GM12892 (cell line): ENCODE results near the gene WHAMM. TPM values are rescaled to one million over a fixed set of nuclear protein-coding genes. Genes with fewer than 3 reads are reported as not detected.
"Not testable (repeated sequence)": the region's sequence is repeated elsewhere in the genome, so short reads cannot be mapped to it uniquely, and the experiment has no call there.

Experiments used
- DNase-seq: peaks from one replicate; pipeline ENCODE4 v3.0.0; 2011; ENCODE audit not compliant: insufficient read length
- FAIRE-seq: peaks from 2 replicates; lab custom pipeline; 2011; peaks lifted over from hg19 to GRCh38; lab: Jason Lieb, UNC
- POLR2A ChIP-seq: IDR thresholded peaks from 2 replicates; pipeline ENCODE4 v1.6.1; 2011; ENCODE audit warnings: low read depth, low read length, control low read depth
- POLR2AphosphoS5 ChIP-seq: IDR thresholded peaks from 2 replicates; pipeline ENCODE4 v1.6.1; 2011; ENCODE audit warnings: low read depth, low read length, control low read depth
- TAF1 ChIP-seq: IDR thresholded peaks from 2 replicates; pipeline ENCODE4 v1.6.1; 2011; ENCODE audit warnings: low read depth, mild to moderate bottlenecking, control low read depth, low read length, borderline replicate concordance
- polyA plus RNA-seq: library from polyadenylated mRNA; unstranded; fragments of >200 nt; gene quantifications from one replicate; pipeline ENCODE4 v1.2.1, GENCODE V29; 2012; ENCODE audit warnings: missing spikeins, inconsistent platforms; ENCODE audit not compliant: missing spikeins

Gene WHAMM
- polyA plus RNA-seq: 3.9 TPM

GRCh38 chr15:82809308-82810060 lies at the start of gene WHAMM:
Gene WHAMM, plus strand, starts transcription at chr15:82809628. Its CDS starts 99 bp downstream, at chr15:82809727.
- TF ChIP-seq POLR2A (peak; percentile 91), POLR2AphosphoS5 (peak; percentile 79), TAF1 (peak; percentile 79; the same call in 1 of the 2 replicates)
- DNase-seq: peak; percentile 66
- peak; percentile 98 for FAIRE-seq

- FAIRE-seq: no peak
- TF ChIP-seq POLR2A: no peak
- no peak for TF ChIP-seq POLR2AphosphoS5
- no peak for TF ChIP-seq TAF1
- no peak for DNase-seq
Measured at GRCh38 chr15:82763361-82764116, 45.9 kb upstream of the WHAMM start.

GRCh38 chr15:82764117-82764490 lies 45.3 kb upstream of the WHAMM start:
- no peak for DNase-seq
- FAIRE-seq: no peak
- TF ChIP-seq TAF1 (no peak), POLR2AphosphoS5 (no peak), POLR2A (no peak)

GRCh38 chr15:82764740-82765139 lies 44.7 kb upstream of the WHAMM start:
- DNase-seq (no peak), FAIRE-seq (no peak)
- TF ChIP-seq POLR2AphosphoS5 (no peak), TAF1 (no peak), POLR2A (no peak)

- DNase-seq, FAIRE-seq: not testable (repeated sequence)
Measured at GRCh38 chr15:82766201-82766600, 43.2 kb upstream of the WHAMM start.

GRCh38 chr15:82767163-82767829 lies 42.1 kb upstream of the WHAMM start:
- DNase-seq: no peak
- TF ChIP-seq POLR2A (no peak), TAF1 (no peak), POLR2AphosphoS5 (no peak)
- FAIRE-seq: no peak

GRCh38 chr15:82768414-82769054 lies 40.9 kb upstream of the WHAMM start:
- DNase-seq: no peak
- TF ChIP-seq TAF1 (no peak), POLR2A (no peak), POLR2AphosphoS5 (no peak)
- FAIRE-seq: no peak

- no peak for DNase-seq
- FAIRE-seq: no peak
- TF ChIP-seq POLR2AphosphoS5 (no peak), TAF1 (no peak), POLR2A (no peak)
Measured at GRCh38 chr15:82771789-82772607, 37.4 kb upstream of the WHAMM start.

GRCh38 chr15:82774496-82774895 lies 34.9 kb upstream of the WHAMM start:
- no peak for TF ChIP-seq TAF1
- TF ChIP-seq POLR2AphosphoS5: no peak
- no peak for TF ChIP-seq POLR2A
- FAIRE-seq: no peak

GRCh38 chr15:82778755-82779154 lies 30.7 kb upstream of the WHAMM start:
- TF ChIP-seq TAF1: no peak
- TF ChIP-seq POLR2AphosphoS5: no peak
- no peak for TF ChIP-seq POLR2A
- FAIRE-seq (no peak), DNase-seq (no peak)

More at GRCh38 chr15:82774496-82774895, 34.9 kb upstream of the WHAMM start:
- no peak for DNase-seq
